Stimulated activated CD8-positive, alpha-beta memory T cell treated with anti-CD3 and anti-CD28 coated beads, Interleukin-12 subunit alpha, Interleukin-12 subunit beta, amount 100 ng/mL, for 24 hours (primary cell): ENCODE data around the gene FGD4.

Experiments used
- DNase-seq: peaks from one replicate; pipeline ENCODE4 v3.0.0-alpha.2; 2020; ENCODE audit errors: extremely low read depth

Gene FGD4

GRCh38 chr12:32407795-32408194 is 8.4 kb downstream of the FGD4 start:
- DNase-seq: no peak

GRCh38 chr12:32413412-32413811 is 14.1 kb downstream of the FGD4 start:
- DNase-seq: no peak

GRCh38 chr12:32418221-32418620 is 18.9 kb downstream of the FGD4 start:
- no peak for DNase-seq

- no peak for DNase-seq
Measured at GRCh38 chr12:32418903-32419519, 19.7 kb downstream of the FGD4 start.

- DNase-seq: no peak
Measured at GRCh38 chr12:32419520-32419960, 20.2 kb downstream of the FGD4 start.

- no peak for DNase-seq
Measured at GRCh38 chr12:32420356-32420755, 21.0 kb downstream of the FGD4 start.

GRCh38 chr12:32423559-32423958 is 24.2 kb downstream of the FGD4 start:
- DNase-seq: no peak

- DNase-seq: no peak
Measured at GRCh38 chr12:32431025-32431424, 31.7 kb downstream of the FGD4 start.

GRCh38 chr12:32435921-32436705 is 36.8 kb downstream of the FGD4 start:
- no peak for DNase-seq

- DNase-seq: no peak
Measured at GRCh38 chr12:32437095-32437515, 37.7 kb downstream of the FGD4 start.

- DNase-seq: no peak
Measured at GRCh38 chr12:32440120-32440865, 40.9 kb downstream of the FGD4 start.

GRCh38 chr12:32443491-32443890 is 44.1 kb downstream of the FGD4 start:
- no peak for DNase-seq

- DNase-seq: no peak
Measured at GRCh38 chr12:32444895-32445294, 45.5 kb downstream of the FGD4 start.

GRCh38 chr12:32445356-32445755 is 46.0 kb downstream of the FGD4 start:
- no peak for DNase-seq

- DNase-seq: no peak
Measured at GRCh38 chr12:32446316-32447119, 47.2 kb downstream of the FGD4 start.

GRCh38 chr12:32448586-32448985 is 49.2 kb downstream of the FGD4 start:
- DNase-seq: no peak

GRCh38 chr12:32450363-32450762 is 51.0 kb downstream of the FGD4 start:
- DNase-seq: no peak

- no peak for DNase-seq
Measured at GRCh38 chr12:32450768-32451167, 51.4 kb downstream of the FGD4 start.

- DNase-seq: no peak
Measured at GRCh38 chr12:32451816-32452215, 52.5 kb downstream of the FGD4 start.

- no peak for DNase-seq
Measured at GRCh38 chr12:32454075-32454474, 54.7 kb downstream of the FGD4 start.

GRCh38 chr12:32454866-32455265 is 55.5 kb downstream of the FGD4 start:
- no peak for DNase-seq

- DNase-seq: no peak
Measured at GRCh38 chr12:32455607-32456071, 56.3 kb downstream of the FGD4 start.
